GM12874 (cell line): ENCODE results near the gene PACSIN1.
A peak's percentile ranks its signal among the peaks of the same experiment; 100 is the strongest.

ENCODE experiments used
- CTCF ChIP-seq: IDR thresholded peaks from 2 replicates; pipeline ENCODE4 v1.5.1; 2011; ENCODE audit warnings: low read depth, mild to moderate bottlenecking, control low read depth, low read length, moderate library complexity; ENCODE audit not compliant: insufficient read depth

Gene PACSIN1

DNA sequence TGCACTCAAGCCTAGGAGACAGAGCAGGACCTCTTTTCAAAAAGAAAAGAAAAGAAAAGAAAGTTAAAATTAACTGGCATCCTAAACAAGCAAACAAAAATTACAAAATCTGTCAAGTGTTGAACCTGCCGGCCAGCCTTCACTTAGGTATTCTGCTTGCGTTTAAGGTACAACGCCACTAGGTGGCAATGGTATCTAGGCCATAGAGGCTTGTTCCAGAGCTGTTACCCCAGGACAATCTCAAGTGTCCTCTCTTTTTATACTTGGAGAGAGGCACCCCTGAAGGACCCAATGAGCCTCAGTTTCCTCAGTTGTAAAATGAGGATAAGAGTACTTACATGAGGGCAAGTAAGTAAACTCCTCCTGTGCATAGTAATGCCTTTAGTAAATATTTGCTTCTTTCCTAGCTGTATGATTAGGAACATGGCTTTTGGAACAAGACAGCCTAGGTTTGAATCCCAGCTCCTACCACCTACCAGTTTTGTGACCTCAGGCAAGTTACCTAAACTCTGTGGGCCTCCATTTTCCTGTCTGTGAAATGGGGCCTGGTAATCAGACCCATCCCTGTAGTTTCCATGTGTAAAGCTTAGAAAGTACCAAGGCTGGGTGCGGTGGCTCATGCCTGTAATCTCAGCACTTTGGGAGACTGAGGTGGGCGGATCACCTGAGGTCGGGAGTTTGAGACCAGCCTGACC lies 5.8 kb upstream of the PACSIN1 start:
- TF ChIP-seq CTCF = peak; percentile 74

- TF ChIP-seq CTCF = no peak
Observed at GRCh38 chr6:34460796-34461507, 4.9 kb upstream of the PACSIN1 start.

- no peak for TF ChIP-seq CTCF
Observed at GRCh38 chr6:34462010-34462409, 3.9 kb upstream of the PACSIN1 start.

- no peak for TF ChIP-seq CTCF
Observed at GRCh38 chr6:34462551-34462971, 3.3 kb upstream of the PACSIN1 start.

DNA sequence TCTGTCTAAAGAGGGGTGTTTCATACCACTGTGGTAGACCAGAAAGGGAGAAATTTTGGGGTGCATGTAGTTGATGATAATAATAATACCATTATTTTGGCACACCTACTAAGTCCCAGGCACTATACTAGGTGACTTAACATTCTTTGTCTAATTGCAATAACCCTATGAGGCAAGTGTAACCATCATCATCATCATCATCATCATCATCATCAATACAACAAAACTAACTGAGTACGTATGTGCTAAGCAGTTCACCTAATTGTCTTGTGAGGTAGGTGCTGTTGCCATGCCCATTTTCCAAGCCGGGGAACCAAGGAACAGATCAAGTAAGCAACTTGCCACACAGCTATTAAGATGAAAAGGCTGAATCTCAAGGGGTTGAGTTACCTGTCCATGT lies 2.6 kb upstream of the PACSIN1 start:
- TF ChIP-seq CTCF = no peak

- no peak for TF ChIP-seq CTCF
Observed at GRCh38 chr6:34463849-34464248, 2.0 kb upstream of the PACSIN1 start.

GRCh38 chr6:34466242-34467185 lies 638 bp downstream of the PACSIN1 start:
- no peak for TF ChIP-seq CTCF
